Gastrocnemius medialis (tissue), 4 donors: ENCODE data around the gene PRCD. TPM values are rescaled to one million over a fixed set of nuclear protein-coding genes. Genes with fewer than 3 reads are reported as not detected.
"Not testable (repeated sequence)": the region's sequence is repeated elsewhere in the genome, so short reads cannot be mapped to it uniquely, and the experiment has no call there.

ENCODE experiments used
- ATAC-seq, 2 donors: fragments of 150-250 bp; one replicate each; pipeline ENCODE4 v1.9.1; 2016
- DNase-seq, 2 donors: peaks; one replicate each; pipeline ENCODE4 v3.0.0-alpha.2; 2019
- H3K27ac ChIP-seq, 4 donors: fragments of 200-600 bp; sonication (generic); 1 replicate in 1 of 4; 2 replicates in 3 of 4; pipeline ENCODE4 v1.5.1; 2016 to 2018; ENCODE audit warnings: mild to moderate bottlenecking in 2 of 4, moderate library complexity in 1 of 4
- H3K27me3 ChIP-seq, 3 donors: fragments of 200-600 bp; sonication (generic) in 2 of 3; 1 replicate in 1 of 3; 2 replicates in 2 of 3; pipeline versions ENCODE4 v1.5.1 to v1.6.0; 2016 to 2019; ENCODE audit warnings: mild to moderate bottlenecking in 1 of 3, moderate library complexity in 1 of 3
- H3K36me3 ChIP-seq, 2 donors: fragments of 200-600 bp; sonication (generic) in 1 of 2; one replicate each; pipeline ENCODE4 v1.5.1; 2017 to 2018
- H3K4me1 ChIP-seq, 2 donors: fragments of 200-600 bp; sonication (generic) in 1 of 2; one replicate each; pipeline ENCODE4 v1.5.1; 2016 to 2017; ENCODE audit warnings: mild to moderate bottlenecking in 2 of 2
- H3K4me3 ChIP-seq, 4 donors: fragments of 200-600 bp; sonication (generic) in 3 of 4; 1 replicate in 1 of 4; 2 replicates in 3 of 4; pipeline ENCODE4 v1.5.1; 2016 to 2019; ENCODE audit warnings: mild to moderate bottlenecking in 2 of 4
- H3K9me3 ChIP-seq, 3 donors: fragments of 200-600 bp; sonication (generic) in 2 of 3; 1 replicate in 1 of 3; 2 replicates in 2 of 3; pipeline ENCODE4 v1.5.1; 2016 to 2019
- CTCF ChIP-seq, 5 experiments: fragments of 450-650 bp in 3 of 5; fragments of 200-600 bp in 2 of 5; sonication (generic) in 2 of 5; IDR thresholded peaks in 4 of 5; conservative IDR thresholded peaks in 1 of 5; 1 replicate in 4 of 5; 2 replicates in 1 of 5; pipeline ENCODE4 v1.5.1; 2016 to 2019; ENCODE audit warnings: antibody characterized with exemption in 5 of 5, mild to moderate bottlenecking in 3 of 5, moderate library complexity in 3 of 5
- POLR2A ChIP-seq, 2 donors: fragments of 450-650 bp; IDR thresholded peaks; one replicate each; pipeline ENCODE4 v1.6.1; 2017; ENCODE audit warnings: antibody characterized with exemption in 2 of 2, mild to moderate bottlenecking in 2 of 2, moderate library complexity in 2 of 2
- in situ Hi-C, 4 donors: fragments of 200-750 bp; cut with MboI; loops; one replicate each; pipeline versions ENCODE4 v1.15.0 to v1.8.0; 2017; ENCODE audit warnings: low sequenced_read_pairs in 4 of 4
- intact Hi-C: fragments of 100-400 bp; cut with DNase I; formaldehyde crosslinking; loops from one replicate; pipeline ENCODE4 v1.15.1; 2023; ENCODE audit warnings: low total_unique reads
- total RNA-seq, 4 donors: library from RNA; depleted of rRNA; stranded (reverse); fragments of >200 nt; gene quantifications; one replicate each; pipeline versions ENCODE4 v1.1.0 to v1.2.3, GENCODE V29; 2016

PRCD gene
- total RNA-seq, 4 donors from 2014 or later, result 0.33 to 3.7 (median 1.1) TPM; not detected in 1

DNA sequence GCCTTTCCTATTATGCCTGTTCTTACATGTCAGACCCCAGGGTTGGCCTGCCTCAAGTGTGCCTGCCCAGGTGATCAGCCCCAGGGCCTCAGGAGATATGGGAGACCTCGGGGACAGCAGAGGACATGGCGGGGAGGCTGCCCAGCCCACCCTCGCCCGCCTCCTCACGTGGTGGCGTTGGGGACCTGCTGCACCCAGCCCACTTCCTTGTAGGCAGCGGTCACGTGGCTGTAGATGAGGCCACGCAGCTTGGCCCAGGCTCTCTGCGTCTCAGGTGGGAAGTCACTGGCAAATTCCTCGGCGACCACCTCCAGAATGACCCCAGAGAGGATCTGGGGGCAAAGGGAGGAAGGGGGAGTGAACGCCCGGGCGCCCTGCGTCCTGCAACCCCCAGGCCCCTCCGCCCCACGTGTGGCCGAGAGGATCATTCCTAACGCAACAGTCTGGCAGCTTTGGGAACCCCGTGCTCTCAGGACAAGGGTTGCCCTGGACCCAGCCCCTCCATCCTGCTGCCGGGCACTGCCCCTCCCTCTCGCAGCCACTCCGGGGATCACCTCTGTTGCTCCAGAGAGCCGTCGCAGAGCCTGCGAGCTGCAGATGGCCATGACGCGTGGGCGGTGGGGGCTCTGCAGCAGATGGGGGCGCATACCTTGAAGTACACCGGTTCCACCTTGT, 8.9 kb upstream of the PRCD start:
- intact Hi-C loops, result no loop called here
- in situ Hi-C loops, result no loop called here
- Histone ChIP-seq H3K36me3 (no peaks in the 10 kb centered on the region), H3K27ac (peak overlapping the region; percentile 88 to 94 (median 91)), H3K9me3 (no peaks in the 10 kb centered on the region), H3K4me3 (peak overlapping the region in 1 of 4 donors; percentile 12), H3K4me1 (peaks cover 23 to 36% of the 10 kb centered on the region in 2 donors), H3K27me3 (no peaks in the 10 kb centered on the region)
- ATAC-seq, result no peak
- no peak for TF ChIP-seq POLR2A (IDR thresholded peaks at IDR 0.05)
- no peak for DNase-seq

DNA sequence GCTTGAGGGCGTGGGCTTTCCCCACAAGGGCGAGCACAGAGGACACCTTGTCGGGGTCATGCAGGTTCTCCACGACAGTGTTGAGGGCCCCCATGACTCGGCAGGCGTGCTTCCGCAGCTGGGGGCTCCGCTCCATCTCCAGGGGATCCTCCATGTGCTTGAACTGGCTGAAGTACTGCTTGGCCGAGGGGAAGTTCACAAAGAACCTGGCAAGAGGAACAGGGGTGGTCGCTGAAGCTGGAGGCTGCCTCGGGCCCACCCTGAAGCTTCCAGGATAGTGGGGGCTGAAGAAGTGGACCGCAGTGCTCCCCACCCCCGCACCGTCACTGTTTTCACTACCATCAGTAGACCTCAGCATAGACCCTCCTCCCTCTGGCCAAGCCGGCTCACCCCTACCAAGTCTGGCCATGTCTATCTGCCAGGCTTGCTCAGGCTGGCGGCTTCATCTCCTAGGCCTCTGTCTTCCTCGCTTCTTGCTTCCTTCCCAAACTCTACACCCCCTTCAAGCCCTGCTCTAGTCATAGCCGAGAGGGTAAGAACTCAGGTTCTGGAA, 8.3 kb upstream of the PRCD start:
- H3K4me1 ChIP-seq, result peaks cover 23 to 36% of the 10 kb centered on the region in 2 donors

GRCh38 chr17:76532072-76532651, 7.7 kb upstream of the PRCD start:
- in situ Hi-C loops (no loop called here), intact Hi-C loops (no loop called here)
- Histone ChIP-seq H3K27me3 (peaks cover 0 to 4% (median 3%) of the 10 kb centered on the region in 3 donors), H3K9me3 (no peaks in the 10 kb centered on the region), H3K36me3 (no peaks in the 10 kb centered on the region), H3K27ac (peak overlapping the region; percentile 88 to 94 (median 91)), H3K4me1 (peaks cover 23 to 33% of the 10 kb centered on the region in 2 donors), H3K4me3 (no peak overlapping the region)
- DNase-seq, result no peak
- no peak for ATAC-seq
- TF ChIP-seq CTCF (IDR thresholded peaks at IDR 0.05 in 4 of 5, conservative IDR thresholded peaks at IDR 0.05 in 1 of 5), result no peak
- TF ChIP-seq POLR2A (IDR thresholded peaks at IDR 0.05), result no peak

More for the DNA sequence above, 8.3 kb upstream of the PRCD start:
- ATAC-seq, result no peak
- in situ Hi-C loops (no loop called here), intact Hi-C loops (no loop called here)
- Histone ChIP-seq H3K9me3 (no peaks in the 10 kb centered on the region), H3K27me3 (no peaks in the 10 kb centered on the region), H3K36me3 (no peaks in the 10 kb centered on the region), H3K4me3 (no peak overlapping the region), H3K27ac (peak overlapping the region; percentile 88 to 94 (median 91))
- DNase-seq, result no peak
- TF ChIP-seq POLR2A (IDR thresholded peaks at IDR 0.05), result no peak
- no peak for TF ChIP-seq CTCF (IDR thresholded peaks at IDR 0.05 in 4 of 5, conservative IDR thresholded peaks at IDR 0.05 in 1 of 5)

DNA sequence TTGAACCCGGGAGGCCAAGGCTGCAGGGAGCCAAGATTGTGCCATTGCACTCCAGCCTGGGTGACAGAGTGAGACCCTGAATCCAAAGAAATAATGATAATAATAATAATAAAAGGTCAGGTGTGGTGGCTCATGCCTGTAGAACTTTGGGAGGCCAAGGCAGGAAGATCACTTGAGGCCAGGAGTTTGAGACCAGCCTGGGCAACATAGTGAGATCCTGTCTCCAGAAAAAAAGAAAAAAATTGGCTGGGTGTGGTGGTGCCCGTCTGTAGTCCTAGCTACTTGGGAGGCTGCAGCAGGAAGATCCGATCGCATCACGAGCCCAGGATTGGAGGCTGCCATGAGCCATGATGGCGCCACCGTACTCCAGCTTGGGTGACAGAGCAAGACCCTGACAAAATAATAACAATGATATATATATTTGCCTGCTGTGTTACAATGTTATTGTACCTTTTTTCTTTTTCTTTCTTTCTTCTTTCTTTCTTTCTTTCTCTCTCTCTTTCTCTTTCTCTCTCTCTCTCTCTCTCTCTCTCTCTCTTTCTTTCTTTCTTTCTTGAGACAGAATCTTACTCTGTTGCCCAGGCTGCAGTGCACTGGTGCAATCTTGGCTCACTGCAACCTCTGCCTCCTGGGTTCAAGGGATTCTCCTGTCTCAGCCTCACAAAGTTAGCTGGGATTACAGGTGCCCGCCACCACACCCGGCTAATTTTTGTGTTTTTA, 6.0 kb upstream of the PRCD start:
- H3K9me3 ChIP-seq, intact Hi-C loops, H3K36me3 ChIP-seq, H3K4me3 ChIP-seq, in situ Hi-C loops, ATAC-seq, DNase-seq: not testable (repeated sequence)
- Histone ChIP-seq H3K27ac (peak overlapping the region in 1 of 4 donors; percentile 90), H3K27me3 (peaks cover 0 to 13% (median 4%) of the 10 kb centered on the region in 3 donors), H3K4me1 (peaks cover 15 to 35% of the 10 kb centered on the region in 2 donors)

DNA sequence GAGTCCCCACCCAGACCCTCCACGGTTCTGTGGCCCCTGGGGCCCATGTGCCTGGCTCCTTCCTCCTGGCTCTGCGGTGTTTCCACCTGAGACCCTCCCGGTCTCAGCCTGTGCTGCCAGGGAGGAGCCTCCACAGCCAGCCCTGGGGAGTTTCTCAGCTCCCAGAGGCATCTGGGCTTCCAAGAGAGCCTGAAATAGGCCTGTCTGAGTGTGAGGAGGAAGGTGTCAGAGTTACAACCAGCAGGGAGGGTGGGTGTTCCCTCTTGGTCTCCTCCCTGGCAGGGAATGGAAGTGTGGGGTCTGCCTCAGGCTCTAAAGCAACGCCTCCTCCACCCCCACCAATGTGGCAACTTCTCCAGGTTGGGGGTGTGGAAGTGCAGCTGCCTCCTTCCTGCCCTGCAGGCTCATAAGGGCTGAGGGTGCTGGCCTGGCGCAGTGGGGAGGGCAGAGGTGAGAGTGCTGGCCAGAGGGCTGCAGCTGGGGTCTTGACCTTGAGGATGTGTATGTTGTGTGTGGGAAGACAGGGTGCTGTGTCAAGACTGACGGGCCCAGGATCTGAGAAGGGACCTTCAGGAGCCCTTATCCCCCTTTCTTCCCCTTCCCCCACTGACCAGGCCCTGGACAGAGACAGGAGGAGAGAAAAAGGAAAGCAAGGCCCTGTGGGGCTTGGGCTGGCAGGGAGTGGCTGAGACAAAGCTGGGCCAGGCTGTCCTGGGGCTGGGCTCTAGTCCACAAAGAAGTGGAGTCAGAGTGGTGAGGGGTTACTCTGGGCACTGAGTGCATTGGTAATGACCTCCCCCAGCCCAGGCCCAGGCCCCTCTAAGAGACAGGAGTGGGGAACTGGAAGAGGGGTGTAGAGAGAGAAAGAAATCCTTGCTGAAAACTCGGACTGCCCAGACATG, 4.8 kb upstream of the PRCD start:
- in situ Hi-C loops (no loop called here), intact Hi-C loops (no loop called here)
- H3K27me3 ChIP-seq, result peaks cover 0 to 13% (median 4%) of the 10 kb centered on the region in 3 donors
- H3K9me3 ChIP-seq, result no peaks in the 10 kb centered on the region
- peak overlapping the region in 1 of 4 donors; percentile 53 for H3K4me3 ChIP-seq
- no peak for ATAC-seq
- peak overlapping the region; percentile 69 to 90 (median 75) for H3K27ac ChIP-seq
- H3K4me1 ChIP-seq, result peaks cover 17 to 34% of the 10 kb centered on the region in 2 donors
- DNase-seq, result no peak
- no peaks in the 10 kb centered on the region for H3K36me3 ChIP-seq
- no peak for TF ChIP-seq POLR2A (IDR thresholded peaks at IDR 0.05)
- TF ChIP-seq CTCF (IDR thresholded peaks at IDR 0.05 in 4 of 5, conservative IDR thresholded peaks at IDR 0.05 in 1 of 5), result no peak
